AG10803 (cell line): Measurements from ENCODE around the gene RBM39.

ENCODE experiments used
- DNase-seq: peaks from one replicate; pipeline ENCODE4 v3.0.0; 2010; ENCODE audit warnings: low read depth
- H3K4me3 ChIP-seq: 2 replicates; pipeline ENCODE4 v1.5.1; 2011; ENCODE audit warnings: mild to moderate bottlenecking, low read length, control low read depth
- CTCF ChIP-seq: conservative IDR thresholded peaks from 2 replicates; pipeline ENCODE4 v1.5.1; 2011; ENCODE audit warnings: mild to moderate bottlenecking, low read length, control low read depth, inconsistent platforms

Gene RBM39

GRCh38 chr20:35664466-35665206 is 77.4 kb downstream of the RBM39 start, which contains the start of the genes CPNE1 and RBM12:
CPNE1 (minus strand) TSS chr20:35664900; CDS start chr20:35632923, 31,977 bp downstream.
RBM12 (minus strand) TSS chr20:35664900; CDS start chr20:35655322, 9,578 bp downstream.
- peak within 1 kb of the TSS; percentile 97 for H3K4me3 ChIP-seq
- no peak for TF ChIP-seq CTCF
- peak; percentile 91 for DNase-seq

GRCh38 chr20:35663516-35664465 is 78.3 kb downstream of the RBM39 start:
- peak overlapping the region; percentile 97 for H3K4me3 ChIP-seq
- no peak for TF ChIP-seq CTCF
- peak; percentile 6 for DNase-seq

- no peak for TF ChIP-seq CTCF
- peak overlapping the region; percentile 97 for H3K4me3 ChIP-seq
- no peak for DNase-seq
Observed at GRCh38 chr20:35662551-35662950, 79.5 kb downstream of the RBM39 start.

GRCh38 chr20:35661908-35662307 is 80.2 kb downstream of the RBM39 start:
- DNase-seq: no peak
- H3K4me3 ChIP-seq: peak overlapping the region; percentile 13
- TF ChIP-seq CTCF: no peak

GRCh38 chr20:35661053-35661452 is 81.0 kb downstream of the RBM39 start:
- peak; percentile 4 for DNase-seq

More at GRCh38 chr20:35661053-35661452, 81.0 kb downstream of the RBM39 start:
- no peak for TF ChIP-seq CTCF
- no peak overlapping the region for H3K4me3 ChIP-seq
